Non-pigmented ciliary epithelial cell (primary cell): ENCODE data around the gene INF2.

ENCODE experiments used
- DNase-seq: peaks from one replicate; pipeline ENCODE4 v3.0.0-alpha.2; 2010; ENCODE audit warnings: low read depth

Gene INF2

GRCh38 chr14:104676694-104677511 is 12.5 kb upstream of the INF2 start:
- no peak for DNase-seq

DNA sequence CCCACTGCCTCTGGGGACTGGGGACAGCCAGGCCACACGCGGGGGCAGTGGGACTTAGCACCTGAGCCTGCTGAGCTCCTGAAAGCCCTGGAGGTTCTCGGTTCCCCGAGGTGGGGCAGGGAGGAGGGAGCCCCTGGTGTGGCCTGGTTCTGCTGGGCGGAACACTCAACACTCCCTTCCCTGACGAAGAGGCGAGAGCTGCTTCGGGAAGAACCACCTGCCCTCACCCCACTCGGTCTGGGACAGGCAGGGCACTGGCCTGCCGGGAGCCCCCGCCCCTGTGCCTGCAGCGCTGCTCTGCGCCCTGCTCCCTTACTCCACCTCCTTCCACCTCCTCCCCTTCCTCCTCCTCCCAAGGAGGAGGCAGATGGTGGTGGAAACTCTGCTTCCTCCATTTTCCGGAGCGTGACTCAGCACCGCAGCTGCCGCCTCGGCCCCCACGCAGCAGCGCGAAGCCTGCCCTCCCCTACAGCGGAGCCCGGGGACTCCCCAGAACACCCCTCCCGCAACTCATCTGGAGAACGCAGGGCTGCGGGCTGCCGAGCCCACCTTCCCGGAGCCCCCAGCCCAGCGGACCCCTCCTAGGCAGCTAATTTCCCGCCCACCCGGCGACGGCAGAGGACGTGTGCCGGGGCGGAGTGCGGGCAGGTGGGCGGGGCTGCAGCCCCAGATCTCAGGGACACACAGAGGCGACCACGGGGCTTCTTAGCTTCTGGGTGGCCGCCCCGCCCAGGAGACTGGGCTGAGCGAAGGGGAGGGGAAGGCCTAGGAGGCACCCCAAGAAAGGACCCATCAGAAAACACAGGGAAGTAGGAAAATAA is 11.7 kb upstream of the INF2 start:
- DNase-seq: peak; percentile 48

DNA sequence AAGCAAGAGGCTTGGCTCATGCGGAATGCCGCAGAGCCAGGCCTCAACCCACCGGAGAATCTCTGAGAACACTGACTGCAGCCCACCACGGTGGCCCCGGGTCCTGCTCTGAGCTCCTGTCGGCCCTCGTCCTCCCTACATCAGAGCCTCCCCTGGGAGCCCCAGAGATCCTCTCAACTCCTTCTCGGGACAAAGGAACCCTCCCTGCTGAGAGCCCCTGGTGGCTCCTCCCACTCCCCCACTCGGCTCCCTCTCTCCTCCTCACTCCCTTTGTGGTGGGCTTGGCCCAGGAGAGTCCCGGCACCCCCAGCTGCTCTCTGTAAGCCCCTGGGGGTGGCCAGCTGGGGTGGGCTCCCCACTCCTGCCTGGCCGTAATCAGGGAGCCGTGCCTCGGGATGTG is 11.1 kb upstream of the INF2 start:
- DNase-seq: no peak

DNA sequence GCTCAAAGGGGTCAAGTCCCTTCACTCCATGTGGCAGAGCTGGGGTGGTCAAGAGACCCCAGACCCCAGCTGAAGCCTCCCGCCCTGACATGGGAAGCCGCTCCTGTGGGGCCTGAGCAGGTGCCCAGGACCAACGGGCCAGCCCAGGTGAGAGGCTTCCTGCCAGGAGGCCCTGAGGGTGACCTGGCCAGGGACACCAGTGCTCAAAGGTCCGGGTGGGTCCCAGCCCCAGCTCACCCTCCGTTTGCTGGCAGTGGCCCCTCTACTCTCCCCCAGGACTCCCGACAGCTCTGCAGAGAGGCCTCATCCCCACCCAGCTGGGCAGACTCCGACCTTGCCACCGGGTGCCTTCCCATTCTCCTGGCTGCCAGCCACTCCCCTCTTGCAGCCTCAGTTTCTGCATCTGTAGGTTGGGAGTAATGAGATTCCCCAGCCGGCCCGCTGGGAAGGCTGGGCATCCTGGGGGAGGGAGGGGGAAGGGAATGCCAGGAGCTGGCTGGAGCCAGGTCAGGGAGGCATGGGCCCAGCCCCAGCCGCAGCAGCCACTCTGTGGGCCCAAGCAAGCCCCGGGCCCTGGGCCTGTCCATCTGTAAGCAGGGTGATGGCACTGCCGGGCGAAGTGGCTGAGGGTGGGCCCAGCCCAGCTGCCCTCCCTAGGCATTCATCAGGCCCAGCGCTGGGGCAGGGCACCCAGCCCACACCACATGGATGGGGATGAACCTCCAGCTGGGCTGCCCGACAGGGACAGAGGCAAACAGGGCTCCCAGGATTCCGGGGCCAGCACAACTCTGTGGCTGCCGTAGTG is 10.3 kb upstream of the INF2 start:
- no peak for DNase-seq

- DNase-seq: no peak
Measured at GRCh38 chr14:104680056-104680805, 9.2 kb upstream of the INF2 start.

GRCh38 chr14:104680806-104681688 is 8.4 kb upstream of the INF2 start:
- DNase-seq: no peak

DNA sequence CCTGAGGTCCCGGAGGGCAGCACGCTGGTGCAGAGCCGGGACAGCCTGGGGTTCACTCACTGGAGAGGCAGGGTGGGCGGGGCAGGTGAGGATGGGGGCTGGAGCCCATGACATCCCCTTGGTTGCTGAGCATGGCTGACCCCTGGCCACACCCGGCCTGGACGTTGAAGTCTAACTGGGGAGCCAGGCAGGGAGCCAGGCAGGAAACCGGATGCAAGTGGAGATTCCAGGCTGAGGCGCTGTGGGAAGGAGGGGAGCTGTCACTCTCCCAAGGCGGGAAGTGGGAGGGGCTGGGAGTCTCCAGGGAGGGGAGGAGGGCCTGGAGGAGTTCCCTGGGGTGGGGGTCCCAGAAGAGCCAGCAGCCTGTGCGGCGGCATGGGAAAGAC is 7.7 kb upstream of the INF2 start:
- no peak for DNase-seq

- no peak for DNase-seq
Measured at GRCh38 chr14:104682107-104682593, 7.3 kb upstream of the INF2 start.

GRCh38 chr14:104683653-104684448 is 5.6 kb upstream of the INF2 start:
- no peak for DNase-seq

DNA sequence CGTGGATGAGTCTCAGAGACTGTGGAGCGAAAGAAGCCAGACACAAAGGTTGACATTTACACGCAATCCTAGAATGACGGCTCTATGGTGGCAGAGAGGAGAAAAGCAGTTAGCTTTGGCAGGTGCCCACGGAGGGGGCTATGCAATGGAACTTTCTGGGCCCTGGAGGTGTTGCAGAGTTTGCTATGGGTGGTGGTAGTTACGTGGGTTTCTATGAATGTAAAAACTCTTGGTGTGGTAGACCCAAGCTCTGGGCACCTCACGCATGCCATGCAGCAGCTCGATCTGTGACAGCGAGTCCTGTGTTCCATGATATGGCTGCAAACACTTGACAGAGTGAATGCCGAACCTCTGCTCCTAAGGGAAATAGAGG is 5.0 kb upstream of the INF2 start:
- no peak for DNase-seq

- no peak for DNase-seq
Measured at GRCh38 chr14:104685216-104685997, 4.0 kb upstream of the INF2 start.

- no peak for DNase-seq
Measured at GRCh38 chr14:104685998-104686610, 3.3 kb upstream of the INF2 start.

- DNase-seq: no peak
Measured at GRCh38 chr14:104686624-104687517, 2.5 kb upstream of the INF2 start.

DNA sequence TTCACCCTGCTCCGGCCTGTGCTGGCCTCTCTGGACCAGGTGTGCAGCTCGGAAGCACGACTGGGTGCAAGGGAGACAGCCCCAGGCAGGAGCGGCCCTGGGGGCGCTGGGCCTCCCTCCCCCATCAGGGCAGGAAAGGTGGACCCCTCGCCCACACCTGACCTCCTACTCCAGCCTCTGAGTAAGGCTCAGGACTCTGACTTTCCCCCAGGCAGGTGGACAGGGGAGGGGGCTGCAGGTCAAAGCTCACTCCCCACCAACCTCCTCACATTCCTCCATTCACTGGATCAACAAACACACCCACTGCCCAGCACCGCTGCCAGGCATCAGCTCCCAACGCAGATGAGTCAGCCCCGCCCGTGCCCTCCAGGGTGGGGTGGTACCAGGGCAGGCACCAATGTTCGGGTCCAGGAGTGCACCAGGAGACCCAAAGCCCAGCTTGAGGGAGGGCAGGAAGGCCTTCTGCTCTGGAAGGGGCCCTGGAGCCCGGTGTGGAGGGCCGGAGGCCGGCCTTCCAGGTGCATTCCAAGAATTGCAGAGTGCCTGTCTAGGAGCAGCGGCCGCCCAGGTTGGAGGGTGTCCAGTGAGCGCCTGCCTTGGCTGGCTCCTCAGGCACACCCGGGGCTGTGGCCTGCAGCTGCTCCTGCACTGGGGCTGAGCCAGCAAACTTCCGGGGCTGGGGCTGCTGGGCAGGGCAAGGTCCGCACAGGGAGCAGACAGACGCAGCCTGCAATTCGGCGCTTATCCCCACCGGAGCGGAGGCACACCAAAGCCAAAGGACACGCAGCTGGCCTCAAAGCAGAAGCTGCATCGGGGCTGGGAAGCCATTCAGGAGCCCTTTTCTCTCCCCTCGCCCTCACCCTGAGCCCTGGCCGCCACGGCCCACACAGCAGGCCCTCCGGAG is 1.6 kb upstream of the INF2 start:
- DNase-seq: no peak

- no peak for DNase-seq
Measured at GRCh38 chr14:104688505-104689108, 811 bp upstream of the INF2 start.
